PC-9 (cell line): ENCODE measurements around the gene ZNRF4.

Experiments used
- EZH2 ChIP-seq: fragments of 200-600 bp; sonication (generic); IDR thresholded peaks from 2 replicates; pipeline ENCODE4 v1.8.0; 2017; ENCODE audit warnings: antibody characterized with exemption, low read depth
- TF ChIP-seq, protein P1 (sequence below): fragments of 200-600 bp; sonication (generic); conservative IDR thresholded peaks from 2 replicates; pipeline ENCODE4 v1.6.1; 2017; ENCODE audit warnings: mixed run types, antibody characterized with exemption, mild to moderate bottlenecking, moderate library complexity

DNA sequence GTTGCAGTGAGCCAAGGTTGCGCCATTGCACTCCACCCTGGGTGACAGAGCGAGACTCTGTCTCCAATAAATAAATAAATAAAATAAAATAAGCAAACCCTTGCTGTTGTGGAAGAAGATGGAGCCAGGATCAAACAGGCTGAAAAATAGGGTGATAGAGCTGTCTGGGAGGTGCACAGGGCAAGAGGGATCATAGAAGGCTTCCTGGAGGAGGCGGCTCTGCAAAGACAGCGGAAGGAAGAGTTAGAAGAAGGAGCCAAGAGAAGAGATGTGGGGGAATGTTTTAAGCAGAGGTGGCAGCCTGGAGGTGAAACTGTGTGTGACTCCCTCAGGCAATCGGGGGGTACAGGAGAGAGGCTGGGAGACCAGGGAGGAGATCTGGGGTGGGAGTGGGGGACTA is 40.6 kb downstream of the ZNRF4 start:
- TF ChIP-seq, protein P1, sequence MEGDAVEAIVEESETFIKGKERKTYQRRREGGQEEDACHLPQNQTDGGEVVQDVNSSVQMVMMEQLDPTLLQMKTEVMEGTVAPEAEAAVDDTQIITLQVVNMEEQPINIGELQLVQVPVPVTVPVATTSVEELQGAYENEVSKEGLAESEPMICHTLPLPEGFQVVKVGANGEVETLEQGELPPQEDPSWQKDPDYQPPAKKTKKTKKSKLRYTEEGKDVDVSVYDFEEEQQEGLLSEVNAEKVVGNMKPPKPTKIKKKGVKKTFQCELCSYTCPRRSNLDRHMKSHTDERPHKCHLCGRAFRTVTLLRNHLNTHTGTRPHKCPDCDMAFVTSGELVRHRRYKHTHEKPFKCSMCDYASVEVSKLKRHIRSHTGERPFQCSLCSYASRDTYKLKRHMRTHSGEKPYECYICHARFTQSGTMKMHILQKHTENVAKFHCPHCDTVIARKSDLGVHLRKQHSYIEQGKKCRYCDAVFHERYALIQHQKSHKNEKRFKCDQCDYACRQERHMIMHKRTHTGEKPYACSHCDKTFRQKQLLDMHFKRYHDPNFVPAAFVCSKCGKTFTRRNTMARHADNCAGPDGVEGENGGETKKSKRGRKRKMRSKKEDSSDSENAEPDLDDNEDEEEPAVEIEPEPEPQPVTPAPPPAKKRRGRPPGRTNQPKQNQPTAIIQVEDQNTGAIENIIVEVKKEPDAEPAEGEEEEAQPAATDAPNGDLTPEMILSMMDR, result no peak
- no peak for TF ChIP-seq EZH2
